ENCODE measurements around the gene SMAD3.

DNA sequence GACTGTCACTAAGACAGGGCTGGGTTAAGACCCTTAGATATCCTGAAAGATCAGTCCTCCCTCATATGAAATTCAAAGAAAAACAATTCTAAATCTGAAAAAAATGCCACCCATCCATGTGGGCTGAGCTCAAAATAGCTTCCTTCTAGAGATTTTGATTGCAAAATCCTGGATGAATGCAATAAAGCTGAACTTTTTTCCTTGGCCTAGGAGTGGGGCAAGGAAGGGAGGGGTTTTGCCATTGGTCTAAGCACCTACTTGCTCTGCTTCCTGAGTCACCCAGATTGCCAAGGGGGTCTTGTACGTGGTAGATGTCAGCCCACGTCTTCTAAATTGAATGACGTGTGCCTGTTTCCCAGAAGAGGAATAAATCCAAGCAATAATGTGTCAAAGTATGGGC is 15.3 kb upstream of the SMAD3 start:
- TF ChIP-seq, protein P1, sequence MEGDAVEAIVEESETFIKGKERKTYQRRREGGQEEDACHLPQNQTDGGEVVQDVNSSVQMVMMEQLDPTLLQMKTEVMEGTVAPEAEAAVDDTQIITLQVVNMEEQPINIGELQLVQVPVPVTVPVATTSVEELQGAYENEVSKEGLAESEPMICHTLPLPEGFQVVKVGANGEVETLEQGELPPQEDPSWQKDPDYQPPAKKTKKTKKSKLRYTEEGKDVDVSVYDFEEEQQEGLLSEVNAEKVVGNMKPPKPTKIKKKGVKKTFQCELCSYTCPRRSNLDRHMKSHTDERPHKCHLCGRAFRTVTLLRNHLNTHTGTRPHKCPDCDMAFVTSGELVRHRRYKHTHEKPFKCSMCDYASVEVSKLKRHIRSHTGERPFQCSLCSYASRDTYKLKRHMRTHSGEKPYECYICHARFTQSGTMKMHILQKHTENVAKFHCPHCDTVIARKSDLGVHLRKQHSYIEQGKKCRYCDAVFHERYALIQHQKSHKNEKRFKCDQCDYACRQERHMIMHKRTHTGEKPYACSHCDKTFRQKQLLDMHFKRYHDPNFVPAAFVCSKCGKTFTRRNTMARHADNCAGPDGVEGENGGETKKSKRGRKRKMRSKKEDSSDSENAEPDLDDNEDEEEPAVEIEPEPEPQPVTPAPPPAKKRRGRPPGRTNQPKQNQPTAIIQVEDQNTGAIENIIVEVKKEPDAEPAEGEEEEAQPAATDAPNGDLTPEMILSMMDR (IDR thresholded peaks at IDR 0.05) = no peak
- no peak for TF ChIP-seq POLR2A (IDR thresholded peaks at IDR 0.05)
- TF ChIP-seq POLR2AphosphoS5 (IDR thresholded peaks at IDR 0.05) = no peak

Measured in prostate gland (tissue), 2 donors.